GM23338 (cell line): Measurements from ENCODE around the gene GPR39. TPM values are rescaled to one million over a fixed set of nuclear protein-coding genes. Genes with fewer than 3 reads are reported as not detected.

ENCODE experiments used
- ATAC-seq: fragments of 200-7000 bp; cut with Tn5 transposase; 3 replicates; pipeline ENCODE4 v1.9.1; 2020
- DNase-seq: peaks from one replicate; pipeline ENCODE4 v3.0.0-alpha.2; 2015; ENCODE audit warnings: low spot score
- H2AFZ ChIP-seq: fragments of 200-600 bp; sonication (generic); 2 replicates; pipeline ENCODE4 v1.8.0; 2016; ENCODE audit warnings: antibody characterized with exemption, mild to moderate bottlenecking, moderate library complexity
- H3F3A ChIP-seq: fragments of 200-600 bp; sonication (generic); replicated peaks from 2 replicates; pipeline ENCODE4 v1.8.0; 2017; ENCODE audit warnings: antibody characterized with exemption, mixed run types, low read depth
- H3K27ac ChIP-seq: fragments of 200-600 bp; sonication (generic); 2 replicates; pipeline ENCODE4 v1.6.1; 2016; ENCODE audit warnings: low read depth
- H3K27me3 ChIP-seq: fragments of 200-600 bp; sonication (generic); 2 replicates; pipeline ENCODE4 v1.8.0; 2016; ENCODE audit warnings: mild to moderate bottlenecking, mixed run types, moderate library complexity; ENCODE audit not compliant: insufficient read depth
- H3K36me3 ChIP-seq: fragments of 200-600 bp; sonication (generic); 2 replicates; pipeline ENCODE4 v1.8.0; 2016; ENCODE audit warnings: mild to moderate bottlenecking; ENCODE audit not compliant: insufficient read depth
- H3K4me1 ChIP-seq: fragments of 200-600 bp; sonication (generic); 2 replicates; pipeline ENCODE4 v1.8.0; 2016; ENCODE audit warnings: mild to moderate bottlenecking, moderate library complexity; ENCODE audit not compliant: insufficient read depth
- H3K4me2 ChIP-seq: fragments of 200-600 bp; sonication (generic); 2 replicates; pipeline ENCODE4 v1.7.1; 2017; ENCODE audit warnings: mixed run types
- H3K4me3 ChIP-seq: fragments of 200-600 bp; sonication (generic); 2 replicates; pipeline ENCODE4 v1.6.1; 2016; ENCODE audit warnings: mixed run types
- H3K79me2 ChIP-seq: fragments of 200-600 bp; sonication (generic); replicated peaks from 2 replicates; pipeline ENCODE4 v1.8.0; 2017; ENCODE audit warnings: mild to moderate bottlenecking; ENCODE audit not compliant: insufficient read depth
- H3K9me2 ChIP-seq: fragments of 200-600 bp; sonication (generic); 2 replicates; pipeline ENCODE4 v1.8.0; 2017; ENCODE audit not compliant: insufficient read depth
- H4K20me1 ChIP-seq: fragments of 200-600 bp; sonication (generic); replicated peaks from 2 replicates; pipeline ENCODE4 v1.8.0; 2017; ENCODE audit warnings: mild to moderate bottlenecking; ENCODE audit not compliant: insufficient read depth
- H3K27ac Mint-ChIP-seq: 2 replicates; pipeline ENCODE4 v1.8.0; 2020; ENCODE audit warnings: inconsistent platforms, mild to moderate bottlenecking, moderate library complexity, mixed read lengths
- H3K27me3 Mint-ChIP-seq: 3 replicates; pipeline ENCODE4 v1.8.0; 2022; ENCODE audit warnings: low read depth, mild to moderate bottlenecking, moderate library complexity, mixed read lengths, inconsistent platforms; ENCODE audit not compliant: insufficient read depth, poor library complexity
- H3K36me3 Mint-ChIP-seq: 3 replicates; pipeline ENCODE4 v1.8.0; 2021; ENCODE audit warnings: low read depth, mild to moderate bottlenecking, inconsistent platforms, moderate library complexity, mixed read lengths
- H3K4me1 Mint-ChIP-seq: 3 replicates; pipeline ENCODE4 v1.8.0; 2020; ENCODE audit warnings: mild to moderate bottlenecking, inconsistent platforms, mixed read lengths
- H3K4me3 Mint-ChIP-seq: 3 replicates; pipeline ENCODE4 v1.8.0; 2021; ENCODE audit warnings: moderate library complexity, mild to moderate bottlenecking, inconsistent platforms, mixed read lengths
- H3K9me3 Mint-ChIP-seq: 3 replicates; pipeline ENCODE4 v1.8.0; 2020; ENCODE audit warnings: moderate library complexity, mild to moderate bottlenecking, inconsistent platforms, mixed read lengths
- CREB1 ChIP-seq: fragments of 250-450 bp; sonication (Bioruptor Pico); IDR thresholded peaks from 2 replicates; pipeline ENCODE4 v1.5.0; 2020; ENCODE audit warnings: low read depth, mild to moderate bottlenecking, moderate library complexity
- EZH2 ChIP-seq: fragments of 200-600 bp; sonication (generic); IDR thresholded peaks from one replicate; pipeline ENCODE4 v1.8.0; 2017; ENCODE audit warnings: antibody characterized with exemption, mild to moderate bottlenecking, low read depth; ENCODE audit not compliant: unreplicated experiment
- EZH2phosphoT487 ChIP-seq: fragments of 200-600 bp; sonication (generic); IDR thresholded peaks from one replicate; pipeline ENCODE4 v1.8.1; 2018; ENCODE audit warnings: antibody characterized with exemption; ENCODE audit not compliant: unreplicated experiment
- JUNB ChIP-seq: IDR thresholded peaks from one replicate; pipeline ENCODE4 v1.6.1; 2016; ENCODE audit warnings: antibody characterized with exemption; ENCODE audit not compliant: unreplicated experiment
- NANOG ChIP-seq: IDR thresholded peaks from 2 replicates; pipeline ENCODE4 v1.6.1; 2016; ENCODE audit warnings: antibody characterized with exemption, borderline replicate concordance
- POLR2AphosphoS5 ChIP-seq: IDR thresholded peaks from 2 replicates; pipeline ENCODE4 v1.6.1; 2016; ENCODE audit warnings: antibody characterized with exemption, low read depth
- STAT1 ChIP-seq: IDR thresholded peaks from one replicate; pipeline ENCODE4 v1.6.1; 2016; ENCODE audit warnings: antibody characterized with exemption; ENCODE audit not compliant: unreplicated experiment
- ZNF114 ChIP-seq: fragments of 250-450 bp; sonication (Bioruptor Pico); IDR thresholded peaks from 2 replicates; pipeline ENCODE4 v1.5.0; 2020; ENCODE audit warnings: mild to moderate bottlenecking, moderate library complexity
- ZNF331 ChIP-seq: fragments of 250-450 bp; sonication (Bioruptor Pico); IDR thresholded peaks from 2 replicates; pipeline ENCODE4 v1.5.0; 2020; ENCODE audit warnings: low read depth, mild to moderate bottlenecking, moderate library complexity
- polyA plus RNA-seq: library from polyadenylated mRNA; unstranded; fragments of >200 nt; fragmentation: Nextera tagmentation; extraction: Ambion mirVana; gene quantifications from 2 replicates; pipeline ENCODE4 v1.2.1, GENCODE V29; 2016
- total RNA-seq: library from RNA; depleted of rRNA; stranded (reverse); fragments of >200 nt; shearing (Covaris generic); gene quantifications from 2 replicates; pipeline ENCODE4 v1.2.3, GENCODE V29; 2014
- TF ChIP-seq, protein P1 (sequence below): IDR thresholded peaks from one replicate; pipeline ENCODE4 v1.6.1; 2018; ENCODE audit warnings: antibody characterized with exemption; ENCODE audit not compliant: unreplicated experiment
- TF ChIP-seq, protein P2 (sequence below), 2 experiments: fragments of 200-600 bp in 1 of 2; sonication (generic) in 1 of 2; conservative IDR thresholded peaks; 2 replicates each; pipeline versions ENCODE4 v1.5.1 to v1.6.1; 2016 to 2017; ENCODE audit warnings: antibody characterized with exemption in 2 of 2, low read depth in 2 of 2, mild to moderate bottlenecking in 2 of 2, moderate library complexity in 1 of 2
- TF ChIP-seq, protein P3 (sequence below): fragments of 250-450 bp; sonication (Bioruptor Pico); IDR thresholded peaks from 2 replicates; pipeline ENCODE4 v1.5.0; 2020; ENCODE audit warnings: mild to moderate bottlenecking, moderate library complexity
- TF ChIP-seq, protein P4 (sequence below): IDR thresholded peaks from 2 replicates; pipeline ENCODE4 v1.6.1; 2016; ENCODE audit warnings: antibody characterized with exemption

The GPR39 gene
- total and polyA plus RNA-seq, 2 experiments from 2014 or later, result 0.55 to 1.9 TPM

DNA sequence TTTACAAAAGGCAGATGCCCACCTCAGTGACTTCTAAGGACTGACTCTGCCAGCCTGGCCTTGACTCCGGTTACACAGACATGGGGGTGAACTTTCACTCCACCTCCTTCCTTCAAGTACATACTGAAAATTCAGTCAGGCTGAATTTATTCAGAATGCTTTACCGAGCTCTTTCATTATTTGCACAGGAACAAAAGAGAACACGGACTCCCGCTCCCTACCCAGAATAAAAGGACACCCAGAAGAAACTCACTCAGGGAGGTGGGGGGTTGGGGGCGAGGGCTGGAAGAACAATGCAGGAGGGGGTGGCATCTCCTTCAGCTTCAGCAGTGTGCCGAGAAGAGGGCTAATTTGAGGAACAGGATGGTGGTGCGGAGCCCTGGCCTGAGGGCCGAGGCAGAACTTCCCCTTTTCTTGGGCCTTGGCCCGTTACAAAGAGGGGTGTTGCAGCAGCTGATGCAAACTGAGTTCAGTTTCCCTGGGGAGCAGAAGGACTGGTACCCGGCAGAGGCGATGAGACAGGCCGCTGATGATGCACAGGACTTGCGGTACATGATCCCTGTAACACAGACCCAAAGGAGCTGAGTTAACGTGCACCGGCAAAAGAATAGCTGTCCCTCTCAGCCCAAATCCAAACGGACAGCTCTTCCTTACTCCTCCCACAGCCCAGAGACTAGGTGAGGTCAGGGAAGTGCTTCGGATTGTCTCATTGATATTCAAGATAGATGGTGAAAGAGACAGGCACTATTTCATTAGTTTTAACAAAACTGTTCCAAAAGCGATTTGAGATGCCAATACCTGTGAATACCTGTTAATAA, 229.3 kb downstream of the GPR39 start:
- Histone ChIP-seq H3K27ac (no peak overlapping the region), H3F3A (no peaks in the 10 kb centered on the region), H3K4me2 (no peak overlapping the region), H3K4me3 (no peak overlapping the region), H3K36me3 (no peaks in the 10 kb centered on the region), H3K27me3 (no peaks in the 10 kb centered on the region), H2AFZ (peak overlapping the region; percentile 23; the same call in 1 of the 2 replicates), H3K9me2 (no peaks in the 10 kb centered on the region), H4K20me1 (no peaks in the 10 kb centered on the region), H3K79me2 (no peaks in the 10 kb centered on the region), H3K4me1 (peaks cover 9% of the 10 kb centered on the region)
- H3K4me1 Mint-ChIP-seq, result peaks cover 24% of the 10 kb centered on the region
- H3K9me3 Mint-ChIP-seq, result no peaks in the 10 kb centered on the region
- H3K4me3 Mint-ChIP-seq, result no peak overlapping the region
- no peak overlapping the region for H3K27ac Mint-ChIP-seq
- no peaks in the 10 kb centered on the region for H3K36me3 Mint-ChIP-seq
- no peak for TF ChIP-seq EZH2
- TF ChIP-seq POLR2AphosphoS5, result no peak
- TF ChIP-seq CREB1 (CRISPR knock-in tag), result no peak
- TF ChIP-seq NANOG, result no peak
- TF ChIP-seq, protein P1, sequence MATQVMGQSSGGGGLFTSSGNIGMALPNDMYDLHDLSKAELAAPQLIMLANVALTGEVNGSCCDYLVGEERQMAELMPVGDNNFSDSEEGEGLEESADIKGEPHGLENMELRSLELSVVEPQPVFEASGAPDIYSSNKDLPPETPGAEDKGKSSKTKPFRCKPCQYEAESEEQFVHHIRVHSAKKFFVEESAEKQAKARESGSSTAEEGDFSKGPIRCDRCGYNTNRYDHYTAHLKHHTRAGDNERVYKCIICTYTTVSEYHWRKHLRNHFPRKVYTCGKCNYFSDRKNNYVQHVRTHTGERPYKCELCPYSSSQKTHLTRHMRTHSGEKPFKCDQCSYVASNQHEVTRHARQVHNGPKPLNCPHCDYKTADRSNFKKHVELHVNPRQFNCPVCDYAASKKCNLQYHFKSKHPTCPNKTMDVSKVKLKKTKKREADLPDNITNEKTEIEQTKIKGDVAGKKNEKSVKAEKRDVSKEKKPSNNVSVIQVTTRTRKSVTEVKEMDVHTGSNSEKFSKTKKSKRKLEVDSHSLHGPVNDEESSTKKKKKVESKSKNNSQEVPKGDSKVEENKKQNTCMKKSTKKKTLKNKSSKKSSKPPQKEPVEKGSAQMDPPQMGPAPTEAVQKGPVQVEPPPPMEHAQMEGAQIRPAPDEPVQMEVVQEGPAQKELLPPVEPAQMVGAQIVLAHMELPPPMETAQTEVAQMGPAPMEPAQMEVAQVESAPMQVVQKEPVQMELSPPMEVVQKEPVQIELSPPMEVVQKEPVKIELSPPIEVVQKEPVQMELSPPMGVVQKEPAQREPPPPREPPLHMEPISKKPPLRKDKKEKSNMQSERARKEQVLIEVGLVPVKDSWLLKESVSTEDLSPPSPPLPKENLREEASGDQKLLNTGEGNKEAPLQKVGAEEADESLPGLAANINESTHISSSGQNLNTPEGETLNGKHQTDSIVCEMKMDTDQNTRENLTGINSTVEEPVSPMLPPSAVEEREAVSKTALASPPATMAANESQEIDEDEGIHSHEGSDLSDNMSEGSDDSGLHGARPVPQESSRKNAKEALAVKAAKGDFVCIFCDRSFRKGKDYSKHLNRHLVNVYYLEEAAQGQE, result no peak
- no peak for TF ChIP-seq ZNF114 (CRISPR knock-in tag)
- no peak for TF ChIP-seq JUNB
- no peak for TF ChIP-seq STAT1
- TF ChIP-seq ZNF331 (CRISPR knock-in tag), result no peak
- TF ChIP-seq, protein P2, sequence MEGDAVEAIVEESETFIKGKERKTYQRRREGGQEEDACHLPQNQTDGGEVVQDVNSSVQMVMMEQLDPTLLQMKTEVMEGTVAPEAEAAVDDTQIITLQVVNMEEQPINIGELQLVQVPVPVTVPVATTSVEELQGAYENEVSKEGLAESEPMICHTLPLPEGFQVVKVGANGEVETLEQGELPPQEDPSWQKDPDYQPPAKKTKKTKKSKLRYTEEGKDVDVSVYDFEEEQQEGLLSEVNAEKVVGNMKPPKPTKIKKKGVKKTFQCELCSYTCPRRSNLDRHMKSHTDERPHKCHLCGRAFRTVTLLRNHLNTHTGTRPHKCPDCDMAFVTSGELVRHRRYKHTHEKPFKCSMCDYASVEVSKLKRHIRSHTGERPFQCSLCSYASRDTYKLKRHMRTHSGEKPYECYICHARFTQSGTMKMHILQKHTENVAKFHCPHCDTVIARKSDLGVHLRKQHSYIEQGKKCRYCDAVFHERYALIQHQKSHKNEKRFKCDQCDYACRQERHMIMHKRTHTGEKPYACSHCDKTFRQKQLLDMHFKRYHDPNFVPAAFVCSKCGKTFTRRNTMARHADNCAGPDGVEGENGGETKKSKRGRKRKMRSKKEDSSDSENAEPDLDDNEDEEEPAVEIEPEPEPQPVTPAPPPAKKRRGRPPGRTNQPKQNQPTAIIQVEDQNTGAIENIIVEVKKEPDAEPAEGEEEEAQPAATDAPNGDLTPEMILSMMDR (conservative IDR thresholded peaks at IDR 0.05; ENCODE audit: low read depth in 2 of 2), result no peak
- TF ChIP-seq, protein P3, sequence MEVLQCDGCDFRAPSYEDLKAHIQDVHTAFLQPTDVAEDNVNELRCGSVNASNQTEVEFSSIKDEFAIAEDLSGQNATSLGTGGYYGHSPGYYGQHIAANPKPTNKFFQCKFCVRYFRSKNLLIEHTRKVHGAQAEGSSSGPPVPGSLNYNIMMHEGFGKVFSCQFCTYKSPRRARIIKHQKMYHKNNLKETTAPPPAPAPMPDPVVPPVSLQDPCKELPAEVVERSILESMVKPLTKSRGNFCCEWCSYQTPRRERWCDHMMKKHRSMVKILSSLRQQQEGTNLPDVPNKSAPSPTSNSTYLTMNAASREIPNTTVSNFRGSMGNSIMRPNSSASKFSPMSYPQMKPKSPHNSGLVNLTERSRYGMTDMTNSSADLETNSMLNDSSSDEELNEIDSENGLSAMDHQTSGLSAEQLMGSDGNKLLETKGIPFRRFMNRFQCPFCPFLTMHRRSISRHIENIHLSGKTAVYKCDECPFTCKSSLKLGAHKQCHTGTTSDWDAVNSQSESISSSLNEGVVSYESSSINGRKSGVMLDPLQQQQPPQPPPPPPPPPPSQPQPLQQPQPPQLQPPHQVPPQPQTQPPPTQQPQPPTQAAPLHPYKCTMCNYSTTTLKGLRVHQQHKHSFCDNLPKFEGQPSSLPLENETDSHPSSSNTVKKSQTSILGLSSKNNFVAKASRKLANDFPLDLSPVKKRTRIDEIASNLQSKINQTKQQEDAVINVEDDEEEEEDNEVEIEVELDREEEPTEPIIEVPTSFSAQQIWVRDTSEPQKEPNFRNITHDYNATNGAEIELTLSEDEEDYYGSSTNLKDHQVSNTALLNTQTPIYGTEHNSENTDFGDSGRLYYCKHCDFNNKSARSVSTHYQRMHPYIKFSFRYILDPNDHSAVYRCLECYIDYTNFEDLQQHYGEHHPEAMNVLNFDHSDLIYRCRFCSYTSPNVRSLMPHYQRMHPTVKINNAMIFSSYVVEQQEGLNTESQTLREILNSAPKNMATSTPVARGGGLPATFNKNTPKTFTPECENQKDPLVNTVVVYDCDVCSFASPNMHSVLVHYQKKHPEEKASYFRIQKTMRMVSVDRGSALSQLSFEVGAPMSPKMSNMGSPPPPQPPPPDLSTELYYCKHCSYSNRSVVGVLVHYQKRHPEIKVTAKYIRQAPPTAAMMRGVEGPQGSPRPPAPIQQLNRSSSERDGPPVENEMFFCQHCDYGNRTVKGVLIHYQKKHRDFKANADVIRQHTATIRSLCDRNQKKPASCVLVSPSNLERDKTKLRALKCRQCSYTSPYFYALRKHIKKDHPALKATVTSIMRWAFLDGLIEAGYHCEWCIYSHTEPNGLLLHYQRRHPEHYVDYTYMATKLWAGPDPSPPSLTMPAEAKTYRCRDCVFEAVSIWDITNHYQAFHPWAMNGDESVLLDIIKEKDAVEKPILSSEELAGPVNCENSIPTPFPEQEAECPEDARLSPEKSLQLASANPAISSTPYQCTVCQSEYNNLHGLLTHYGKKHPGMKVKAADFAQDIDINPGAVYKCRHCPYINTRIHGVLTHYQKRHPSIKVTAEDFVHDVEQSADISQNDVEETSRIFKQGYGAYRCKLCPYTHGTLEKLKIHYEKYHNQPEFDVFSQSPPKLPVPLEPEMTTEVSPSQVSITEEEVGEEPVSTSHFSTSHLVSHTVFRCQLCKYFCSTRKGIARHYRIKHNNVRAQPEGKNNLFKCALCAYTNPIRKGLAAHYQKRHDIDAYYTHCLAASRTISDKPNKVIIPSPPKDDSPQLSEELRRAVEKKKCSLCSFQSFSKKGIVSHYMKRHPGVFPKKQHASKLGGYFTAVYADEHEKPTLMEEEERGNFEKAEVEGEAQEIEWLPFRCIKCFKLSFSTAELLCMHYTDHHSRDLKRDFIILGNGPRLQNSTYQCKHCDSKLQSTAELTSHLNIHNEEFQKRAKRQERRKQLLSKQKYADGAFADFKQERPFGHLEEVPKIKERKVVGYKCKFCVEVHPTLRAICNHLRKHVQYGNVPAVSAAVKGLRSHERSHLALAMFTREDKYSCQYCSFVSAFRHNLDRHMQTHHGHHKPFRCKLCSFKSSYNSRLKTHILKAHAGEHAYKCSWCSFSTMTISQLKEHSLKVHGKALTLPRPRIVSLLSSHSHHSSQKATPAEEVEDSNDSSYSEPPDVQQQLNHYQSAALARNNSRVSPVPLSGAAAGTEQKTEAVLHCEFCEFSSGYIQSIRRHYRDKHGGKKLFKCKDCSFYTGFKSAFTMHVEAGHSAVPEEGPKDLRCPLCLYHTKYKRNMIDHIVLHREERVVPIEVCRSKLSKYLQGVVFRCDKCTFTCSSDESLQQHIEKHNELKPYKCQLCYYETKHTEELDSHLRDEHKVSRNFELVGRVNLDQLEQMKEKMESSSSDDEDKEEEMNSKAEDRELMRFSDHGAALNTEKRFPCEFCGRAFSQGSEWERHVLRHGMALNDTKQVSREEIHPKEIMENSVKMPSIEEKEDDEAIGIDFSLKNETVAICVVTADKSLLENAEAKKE, result no peak
- TF ChIP-seq, protein P4, sequence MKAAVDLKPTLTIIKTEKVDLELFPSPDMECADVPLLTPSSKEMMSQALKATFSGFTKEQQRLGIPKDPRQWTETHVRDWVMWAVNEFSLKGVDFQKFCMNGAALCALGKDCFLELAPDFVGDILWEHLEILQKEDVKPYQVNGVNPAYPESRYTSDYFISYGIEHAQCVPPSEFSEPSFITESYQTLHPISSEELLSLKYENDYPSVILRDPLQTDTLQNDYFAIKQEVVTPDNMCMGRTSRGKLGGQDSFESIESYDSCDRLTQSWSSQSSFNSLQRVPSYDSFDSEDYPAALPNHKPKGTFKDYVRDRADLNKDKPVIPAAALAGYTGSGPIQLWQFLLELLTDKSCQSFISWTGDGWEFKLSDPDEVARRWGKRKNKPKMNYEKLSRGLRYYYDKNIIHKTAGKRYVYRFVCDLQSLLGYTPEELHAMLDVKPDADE, result no peak
- no peak for TF ChIP-seq EZH2phosphoT487
- ATAC-seq, result peak; percentile 63
- no peak for DNase-seq
- H3K27me3 Mint-ChIP-seq, result peaks cover 6% of the 10 kb centered on the region
